H1 (cell line): ENCODE data around the gene DCXR. TPM values are rescaled to one million over a fixed set of nuclear protein-coding genes. Genes with fewer than 3 reads are reported as not detected.

Source experiments
- CTCF ChIA-PET: fragments of 300-600 bp; sonication (Branson Sonifier 250); formaldehyde crosslinking; loops from one replicate; lab custom pipeline; 2021; ENCODE audit not compliant: partially characterized antibody; lab: Charles Lee
- POLR2A ChIA-PET: fragments of 300-600 bp; sonication (Branson Sonifier 250); formaldehyde crosslinking; loops from one replicate; lab custom pipeline; 2021; ENCODE audit warnings: inconsistent platforms; ENCODE audit not compliant: partially characterized antibody; lab: Charles Lee
- DNase-seq, 2 experiments: peaks; one replicate each; pipeline versions ENCODE4 v3.0.0 to v3.0.0-alpha.2; 2010 to 2022; ENCODE audit warnings: low spot score in 2 of 2, low read depth in 1 of 2, mixed read lengths in 1 of 2
- FAIRE-seq: peaks from 2 replicates; lab custom pipeline; 2011; peaks lifted over from hg19 to GRCh38; lab: Jason Lieb, UNC
- H2AFZ ChIP-seq: 2 replicates; pipeline ENCODE4 v1.8.1; 2012; ENCODE audit warnings: low read length, inconsistent platforms
- H2AK5ac ChIP-seq: 2 replicates; pipeline ENCODE4 v1.6.1; 2013; ENCODE audit warnings: low read depth, low read length
- H2BK120ac ChIP-seq: replicated peaks from 2 replicates; pipeline ENCODE3; 2013; ENCODE audit warnings: low read depth, low read length, inconsistent platforms
- H2BK12ac ChIP-seq: 2 replicates; pipeline ENCODE4 v1.6.1; 2013; ENCODE audit warnings: low read depth, low read length
- H2BK15ac ChIP-seq: 2 replicates; pipeline ENCODE4 v1.6.1; 2013; ENCODE audit warnings: low read length
- H2BK20ac ChIP-seq: 2 replicates; pipeline ENCODE4 v1.6.1; 2013; ENCODE audit warnings: low read length
- H2BK5ac ChIP-seq: 2 replicates; pipeline ENCODE4 v1.6.1; 2013; ENCODE audit warnings: low read depth, low read length
- H3K14ac ChIP-seq: 2 replicates; pipeline ENCODE4 v1.6.1; 2013; ENCODE audit warnings: inconsistent platforms; ENCODE audit not compliant: insufficient read length
- H3K18ac ChIP-seq: 2 replicates; pipeline ENCODE4 v1.6.1; 2013; ENCODE audit warnings: low read length; ENCODE audit errors: extremely low read depth
- H3K23ac ChIP-seq: 2 replicates; pipeline ENCODE4 v1.6.1; 2013; ENCODE audit warnings: inconsistent platforms; ENCODE audit not compliant: insufficient read length
- H3K23me2 ChIP-seq: 2 replicates; pipeline ENCODE4 v1.6.1; 2013; ENCODE audit warnings: low read depth, low read length
- H3K27ac ChIP-seq: 2 replicates; pipeline ENCODE4 v1.6.1; 2011; ENCODE audit warnings: low read depth, low read length, inconsistent platforms
- H3K27me3 ChIP-seq, 4 experiments: replicated peaks in 1 of 4; 1 replicate in 1 of 4; 2 replicates in 3 of 4; pipeline versions ENCODE4 v1.6.1 to v1.8.1; 2011 to 2013; ENCODE audit warnings: low read length in 3 of 4, mild to moderate bottlenecking in 3 of 4, inconsistent platforms in 2 of 4, mixed read lengths in 2 of 4, moderate library complexity in 1 of 4; ENCODE audit not compliant: control insufficient read depth in 3 of 4, insufficient read depth in 3 of 4; ENCODE audit errors: extremely low read depth in 1 of 4
- H3K36me3 ChIP-seq, 4 experiments: 2 replicates each; pipeline versions ENCODE4 v1.6.1 to v1.8.1; 2011 to 2013; ENCODE audit warnings: mild to moderate bottlenecking in 4 of 4, low read length in 3 of 4, moderate library complexity in 2 of 4, control low read depth in 1 of 4, inconsistent platforms in 1 of 4; ENCODE audit not compliant: insufficient read depth in 4 of 4, control insufficient read depth in 2 of 4
- H3K4ac ChIP-seq: replicated peaks from 2 replicates; pipeline ENCODE3; 2013; ENCODE audit warnings: low read length, low read depth, mixed read lengths, inconsistent platforms; ENCODE audit not compliant: insufficient read length
- H3K4me1 ChIP-seq, 4 experiments: replicated peaks in 1 of 4; 1 replicate in 1 of 4; 2 replicates in 3 of 4; pipeline versions ENCODE4 v1.6.1 to v1.8.1; 2011 to 2013; ENCODE audit warnings: low read length in 3 of 4, inconsistent platforms in 2 of 4, mixed read lengths in 1 of 4; ENCODE audit not compliant: insufficient read depth in 4 of 4, control insufficient read depth in 3 of 4
- H3K4me2 ChIP-seq, 2 experiments: 2 replicates each; pipeline versions ENCODE4 v1.6.1 to v1.8.1; 2011 to 2013; ENCODE audit warnings: low read depth in 2 of 2, low read length in 2 of 2, control low read depth in 1 of 2, inconsistent platforms in 1 of 2, mild to moderate bottlenecking in 1 of 2; ENCODE audit not compliant: insufficient read depth in 1 of 2
- H3K4me3 ChIP-seq, 4 experiments: fragments of 200-600, 300-600 bp in 1 of 4; sonication (generic), shearing (Covaris generic), sonication (Bioruptor Twin) in 1 of 4; 2 replicates each; pipeline versions ENCODE4 v1.5.1 to v1.8.1; 2011 to 2016; ENCODE audit warnings: low read length in 4 of 4, low read depth in 3 of 4, control low read depth in 2 of 4, inconsistent platforms in 2 of 4, mild to moderate bottlenecking in 2 of 4, mixed read lengths in 1 of 4, moderate library complexity in 1 of 4; ENCODE audit not compliant: insufficient read depth in 2 of 4; ENCODE audit errors: extremely low read depth in 1 of 4
- H3K56ac ChIP-seq: replicated peaks from 2 replicates; pipeline ENCODE3; 2013; ENCODE audit warnings: low read depth, mild to moderate bottlenecking, mixed read lengths, low read length, inconsistent platforms; ENCODE audit not compliant: insufficient read length
- H3K79me1 ChIP-seq: 2 replicates; pipeline ENCODE4 v1.6.1; 2013; ENCODE audit warnings: low read depth, low read length, control low read depth
- H3K79me2 ChIP-seq, 2 experiments: 2 replicates each; pipeline versions ENCODE4 v1.6.1 to v1.8.1; 2012 to 2013; ENCODE audit warnings: low read length in 2 of 2, mild to moderate bottlenecking in 2 of 2, inconsistent platforms in 1 of 2; ENCODE audit not compliant: insufficient read depth in 2 of 2, control insufficient read depth in 1 of 2
- H3K9ac ChIP-seq, 4 experiments: replicated peaks in 1 of 4; 1 replicate in 1 of 4; 2 replicates in 3 of 4; pipeline versions ENCODE4 v1.6.1 to v1.8.1; 2011 to 2013; ENCODE audit warnings: low read depth in 3 of 4, low read length in 3 of 4, control low read depth in 2 of 4, mild to moderate bottlenecking in 2 of 4, moderate library complexity in 2 of 4, inconsistent platforms in 1 of 4; ENCODE audit errors: extremely low read depth in 1 of 4
- H3K9me3 ChIP-seq, 2 experiments: 2 replicates each; pipeline versions ENCODE4 v1.6.1 to v1.8.1; 2012 to 2013; ENCODE audit warnings: mild to moderate bottlenecking in 2 of 2, moderate library complexity in 2 of 2, control low read depth in 1 of 2, inconsistent platforms in 1 of 2, low read depth in 1 of 2, low read length in 1 of 2, mixed read lengths in 1 of 2; ENCODE audit not compliant: insufficient read depth in 2 of 2
- H4K20me1 ChIP-seq, 2 experiments: replicated peaks in 1 of 2; 2 replicates each; pipeline versions ENCODE3 to v1.8.1; 2011 to 2013; ENCODE audit warnings: inconsistent platforms in 2 of 2, low read length in 2 of 2, mild to moderate bottlenecking in 1 of 2; ENCODE audit not compliant: insufficient read depth in 2 of 2, control insufficient read depth in 1 of 2
- H4K5ac ChIP-seq: 2 replicates; pipeline ENCODE4 v1.6.1; 2013; ENCODE audit warnings: low read length, low read depth, mixed read lengths, inconsistent platforms; ENCODE audit not compliant: insufficient read length
- H4K8ac ChIP-seq: 2 replicates; pipeline ENCODE4 v1.8.0; 2013; ENCODE audit warnings: mild to moderate bottlenecking, moderate library complexity, low read length, inconsistent platforms; ENCODE audit not compliant: insufficient read depth; ENCODE audit errors: extremely low read depth
- H4K91ac ChIP-seq: replicated peaks from 2 replicates; pipeline ENCODE3; 2013; ENCODE audit warnings: low read length, mixed read lengths, inconsistent platforms; ENCODE audit not compliant: insufficient read length
- BRCA1 ChIP-seq: IDR thresholded peaks from 2 replicates; pipeline ENCODE4 v1.6.1; 2012; ENCODE audit warnings: low read depth, low read length, improper control_type of control experiment
- CTCF ChIP-seq, 3 experiments: IDR thresholded peaks; 1 replicate in 2 of 3; 2 replicates in 1 of 3; pipeline versions ENCODE4 v1.5.1 to v1.6.1; 2011; ENCODE audit warnings: low read length in 3 of 3, mild to moderate bottlenecking in 3 of 3, inconsistent platforms in 2 of 3, low read depth in 1 of 3, moderate library complexity in 1 of 3; ENCODE audit not compliant: insufficient read depth in 1 of 3; ENCODE audit errors: control extremely low read depth in 1 of 3
- EGR1 ChIP-seq: IDR thresholded peaks from 2 replicates; pipeline ENCODE4 v1.6.1; 2011; ENCODE audit warnings: low read depth, low read length, borderline replicate concordance
- FOSL1 ChIP-seq: IDR thresholded peaks from 2 replicates; pipeline ENCODE4 v1.6.1; 2011; ENCODE audit warnings: mild to moderate bottlenecking, low read depth, low read length, moderate library complexity; ENCODE audit not compliant: insufficient read depth
- GTF2F1 ChIP-seq: IDR thresholded peaks from 2 replicates; pipeline ENCODE4 v1.6.1; 2012; ENCODE audit warnings: low read depth, low read length, improper control_type of control experiment, borderline replicate concordance
- SAP30 ChIP-seq: fragments of 300-600 bp; sonication (generic); IDR thresholded peaks from 2 replicates; pipeline ENCODE4 v1.7.1; 2012; ENCODE audit warnings: low read length, moderate library complexity, mild to moderate bottlenecking, inconsistent platforms; ENCODE audit not compliant: insufficient read depth, insufficient replicate concordance
- SUZ12 ChIP-seq: fragments of 200-600 bp; sonication (generic); IDR thresholded peaks from 2 replicates; pipeline ENCODE4 v1.6.1; 2012; ENCODE audit warnings: mild to moderate bottlenecking, inconsistent platforms, low read length, moderate library complexity, mixed read lengths
- YY1 ChIP-seq: IDR thresholded peaks from 2 replicates; pipeline ENCODE4 v1.6.1; 2011; ENCODE audit warnings: low read depth, mild to moderate bottlenecking, low read length
- WGBS, 2 experiments: shearing (Covaris generic) in 1 of 2; methylation state at CpG; one replicate each; pipeline versions ENCODE4 v1.1.6 to v1.1.7; 2013 to 2015; ENCODE audit warnings: low lambda C conversion rate in 2 of 2, mixed read lengths in 2 of 2, inconsistent platforms in 1 of 2, low coverage in 1 of 2, missing lambda C conversion rate in 1 of 2; ENCODE audit not compliant: insufficient replicate concordance in 2 of 2, insufficient coverage in 1 of 2, insufficient read length in 1 of 2; ENCODE audit errors: extremely low coverage in 1 of 2, missing lambda C conversion rate in 1 of 2; 5-methylcytosine and 5-hydroxymethylcytosine counted together
- polyA plus RNA-seq, 7 experiments: library from polyadenylated mRNA; depleted of rRNA in 3 of 7; stranded (reverse) in 5 of 7; unstranded in 2 of 7; fragments of >200 nt in 5 of 7; fragments of 200-250 nt in 2 of 7; gene quantifications; 1 replicate in 5 of 7; 2 replicates in 1 of 7; 4 replicates in 1 of 7; pipeline versions ENCODE4 v1.2.1 to v1.2.3, GENCODE V29; 2011 to 2013; ENCODE audit warnings: missing spikeins in 2 of 7, mixed read lengths in 2 of 7
- total RNA-seq: library from RNA; stranded (reverse); fragmentation: NEBNext Ultra II Directional; extraction: Animal tissue kit (Norgen Biotek cat#: 25700); gene quantifications from 2 replicates; pipeline ENCODE4 v1.2.1, GENCODE V29; 2021

DCXR gene
- total and polyA plus RNA-seq, 2 of the 8 experiments (the other 6 are each of a cell fraction or from before 2014, with no cell fraction given): 96.3 to 212 TPM

- H3K23me2 ChIP-seq: no peaks in the 10 kb centered on the region
- ChIA-PET CTCF (interaction anchor here (0.8 to 3.2 kb wide), 19 partner anchors 9 to 330 kb away, joined by 3 to 20 read pairs (median 5); partner anchors contain the start of genes LRRC45, MAFG and NOTUM), POLR2A (interaction anchor here (1.0 to 1.8 kb wide), 5 partner anchors 10 to 75 kb away, joined by 3 to 7 read pairs (median 3); no protein-coding TSS in a partner anchor)
- peaks cover 0 to 29% (median 26%) of the 10 kb centered on the region in 4 experiments; a peak in 6 of 7 replicates for H3K4me1 ChIP-seq
- no peaks in the 10 kb centered on the region for H3K36me3 ChIP-seq
- H3K56ac ChIP-seq: no peak overlapping the region
- FAIRE-seq (no peak), DNase-seq (peak in 1 of 2 experiments; percentile 63)
- H3K27me3 ChIP-seq: no peaks in the 10 kb centered on the region
- H2BK120ac ChIP-seq: no peak overlapping the region
- no peak overlapping the region for H2BK20ac ChIP-seq
- no peak overlapping the region for H3K18ac ChIP-seq
- H3K9me3 ChIP-seq: no peaks in the 10 kb centered on the region
- H4K8ac ChIP-seq: peak overlapping the region; percentile 64; the same call in 1 of the 2 replicates
- 0 out of 2 replicates have a peak overlapping the region, but pooled peaks have one; percentile 13 for H2AK5ac ChIP-seq
- H3K79me2 ChIP-seq: no peaks in the 10 kb centered on the region
- H3K9ac ChIP-seq: no peak overlapping the region
- 0 out of 2 replicates have a peak overlapping the region, but pooled peaks have one; percentile 52 for H2BK5ac ChIP-seq
- no peak overlapping the region for H3K23ac ChIP-seq
- no peak overlapping the region for H3K4ac ChIP-seq
- no peak overlapping the region for H3K14ac ChIP-seq
- no peak overlapping the region for H4K91ac ChIP-seq
- 87% methylated on average over 29 of the region's 29 CpGs; no CpG with 5 or more reads in 1 of the 2 experiments for WGBS, 2 experiments
- 0 out of 2 replicates have a peak overlapping the region, but pooled peaks have one; percentile 17 for H2BK12ac ChIP-seq
- peaks cover 5% of the 10 kb centered on the region for H3K79me1 ChIP-seq
- no peak overlapping the region for H4K5ac ChIP-seq
- H4K20me1 ChIP-seq: peaks cover 1 to 18% of the 10 kb centered on the region in 2 experiments
- 0 out of 2 replicates have a peak overlapping the region, but pooled peaks have one; percentile 34 for H3K27ac ChIP-seq
- no peak overlapping the region for H3K4me3 ChIP-seq
- no peak overlapping the region for H2AFZ ChIP-seq
- no peak overlapping the region for H3K4me2 ChIP-seq
- no peak overlapping the region; the same call in 1 of the 2 replicates for H2BK15ac ChIP-seq
- TF ChIP-seq CTCF (IDR thresholded peaks at IDR 0.05; ENCODE audit: control extremely low read depth in 1 of 3, insufficient read depth in 1 of 3, low read depth in 1 of 3, low read length in 3 of 3) (peak; percentile 59 to 92 (median 73)), SAP30 (no peak), YY1 (no peak), SUZ12 (no peak), GTF2F1 (no peak), FOSL1 (0 out of 2 replicates have a peak, but pooled peaks have one; percentile 12), BRCA1 (no peak), EGR1 (0 out of 2 replicates have a peak, but pooled peaks have one; percentile 36)
Observed at GRCh38 chr17:81995463-81996231, 41.9 kb downstream of the DCXR start.
